Measurements from ENCODE around the gene SPDYE6. TPM values are rescaled to one million over a fixed set of nuclear protein-coding genes. Genes with fewer than 3 reads are reported as not detected.
"Not testable (repeated sequence)": the region's sequence is repeated elsewhere in the genome, so short reads cannot be mapped to it uniquely, and the experiment has no call there.

SPDYE6 gene
- not detected in 2 replicates for total RNA-seq (2014; rRNA removed; shearing (Covaris generic))

GRCh38 chr7:102356344-102356743 lies at the start of gene SPDYE6:
TSS of gene SPDYE6 (minus strand) at chr7:102356444. CDS start at chr7:102356023, 421 bp downstream.
- not testable (repeated sequence) for H3K4me3 ChIP-seq; H3K9me3 ChIP-seq (replicated peaks); H3K27me3 ChIP-seq (replicated peaks); H3K27ac ChIP-seq; H3K36me3 ChIP-seq; H3K4me1 ChIP-seq (replicated peaks); DNase-seq (ENCODE audit: low read depth in 1 of 2, low spot score in 2 of 2)

- DNase-seq (ENCODE audit: low read depth in 1 of 2, low spot score in 2 of 2); H3K27me3 ChIP-seq (replicated peaks); H3K9me3 ChIP-seq (replicated peaks); H3K27ac ChIP-seq; H3K4me1 ChIP-seq (replicated peaks); H3K4me3 ChIP-seq: not testable (repeated sequence)
- H3K36me3 ChIP-seq = peaks cover 100% of the 10 kb centered on the region
Measured at GRCh38 chr7:102404862-102405188, 48.6 kb upstream of the SPDYE6 start.

GRCh38 chr7:102404005-102404861 lies 48.0 kb upstream of the SPDYE6 start:
- Histone ChIP-seq H3K9me3 (replicated peaks) (no peaks in the 10 kb centered on the region), H3K27ac (no peak overlapping the region), H3K27me3 (replicated peaks) (no peaks in the 10 kb centered on the region), H3K4me3 (no peak overlapping the region), H3K36me3 (peaks cover 99% of the 10 kb centered on the region), H3K4me1 (replicated peaks) (no peaks in the 10 kb centered on the region)
- peak in 1 of 2 experiments; percentile 36 for DNase-seq (ENCODE audit: low read depth in 1 of 2, low spot score in 2 of 2)

- Histone ChIP-seq H3K27ac (no peak overlapping the region), H3K27me3 (replicated peaks) (no peaks in the 10 kb centered on the region), H3K4me3 (no peak overlapping the region), H3K9me3 (replicated peaks) (no peaks in the 10 kb centered on the region), H3K4me1 (replicated peaks) (no peaks in the 10 kb centered on the region), H3K36me3 (peaks cover 99% of the 10 kb centered on the region)
- no peak for DNase-seq (ENCODE audit: low read depth in 1 of 2, low spot score in 2 of 2)
Measured at GRCh38 chr7:102403563-102403962, 47.3 kb upstream of the SPDYE6 start.

GRCh38 chr7:102400360-102400759 lies 44.1 kb upstream of the SPDYE6 start:
- H3K4me1 ChIP-seq (replicated peaks) = peaks cover 9% of the 10 kb centered on the region
- no peak overlapping the region for H3K27ac ChIP-seq
- DNase-seq (ENCODE audit: low read depth in 1 of 2, low spot score in 2 of 2) = no peak
- no peaks in the 10 kb centered on the region for H3K9me3 ChIP-seq (replicated peaks)
- no peak overlapping the region for H3K4me3 ChIP-seq
- peaks cover 83% of the 10 kb centered on the region for H3K36me3 ChIP-seq
- no peaks in the 10 kb centered on the region for H3K27me3 ChIP-seq (replicated peaks)

- no peak overlapping the region for H3K27ac ChIP-seq
- peaks cover 74% of the 10 kb centered on the region for H3K36me3 ChIP-seq
- H3K27me3 ChIP-seq (replicated peaks) = no peaks in the 10 kb centered on the region
- H3K4me1 ChIP-seq (replicated peaks) = peaks cover 9% of the 10 kb centered on the region
- no peak overlapping the region for H3K4me3 ChIP-seq
- DNase-seq (ENCODE audit: low read depth in 1 of 2, low spot score in 2 of 2) = no peak
- H3K9me3 ChIP-seq (replicated peaks) = no peaks in the 10 kb centered on the region
Measured at GRCh38 chr7:102398543-102398942, 42.3 kb upstream of the SPDYE6 start.

GRCh38 chr7:102396710-102397019 lies 40.4 kb upstream of the SPDYE6 start:
- Histone ChIP-seq H3K36me3 (peaks cover 72% of the 10 kb centered on the region), H3K4me1 (replicated peaks) (peaks cover 9% of the 10 kb centered on the region), H3K27ac (peak overlapping the region; percentile 40), H3K9me3 (replicated peaks) (no peaks in the 10 kb centered on the region), H3K27me3 (replicated peaks) (no peaks in the 10 kb centered on the region), H3K4me3 (peak overlapping the region; percentile 61)
- DNase-seq (ENCODE audit: low read depth in 1 of 2, low spot score in 2 of 2) = no peak

GRCh38 chr7:102395873-102396709 lies 39.8 kb upstream of the SPDYE6 start, which contains the start of gene PRKRIP1:
TSS of gene PRKRIP1 (plus strand) at chr7:102396363. CDS start at chr7:102396412, 49 bp downstream.
- Histone ChIP-seq H3K36me3 (peaks cover 71% of the 10 kb centered on the region), H3K27ac (peak within 1 kb of the TSS; percentile 40), H3K4me1 (replicated peaks) (peaks cover 9% of the 10 kb centered on the region), H3K4me3 (peak within 1 kb of the TSS; percentile 61), H3K9me3 (replicated peaks) (no peaks in the 10 kb centered on the region), H3K27me3 (replicated peaks) (no peaks in the 10 kb centered on the region)
- DNase-seq (ENCODE audit: low read depth in 1 of 2, low spot score in 2 of 2) = peak; percentile 93 to 96

GRCh38 chr7:102395592-102395872 lies 39.3 kb upstream of the SPDYE6 start:
- peak overlapping the region; percentile 61 for H3K4me3 ChIP-seq
- peak overlapping the region; percentile 37 for H3K27ac ChIP-seq
- no peaks in the 10 kb centered on the region for H3K27me3 ChIP-seq (replicated peaks)
- no peak for DNase-seq (ENCODE audit: low read depth in 1 of 2, low spot score in 2 of 2)
- H3K4me1 ChIP-seq (replicated peaks) = peaks cover 13% of the 10 kb centered on the region
- H3K36me3 ChIP-seq = peaks cover 67% of the 10 kb centered on the region
- no peaks in the 10 kb centered on the region for H3K9me3 ChIP-seq (replicated peaks)

- no peak overlapping the region for H3K27ac ChIP-seq
- H3K27me3 ChIP-seq (replicated peaks) = no peaks in the 10 kb centered on the region
- no peaks in the 10 kb centered on the region for H3K9me3 ChIP-seq (replicated peaks)
- peaks cover 15% of the 10 kb centered on the region for H3K4me1 ChIP-seq (replicated peaks)
- no peak for DNase-seq (ENCODE audit: low read depth in 1 of 2, low spot score in 2 of 2)
- no peak overlapping the region for H3K4me3 ChIP-seq
- H3K36me3 ChIP-seq = peaks cover 59% of the 10 kb centered on the region
Measured at GRCh38 chr7:102393467-102393866, 37.2 kb upstream of the SPDYE6 start.

GRCh38 chr7:102392330-102392729 lies 36.1 kb upstream of the SPDYE6 start:
- H3K27ac ChIP-seq = no peak overlapping the region
- H3K4me3 ChIP-seq = no peak overlapping the region
- no peaks in the 10 kb centered on the region for H3K27me3 ChIP-seq (replicated peaks)
- DNase-seq (ENCODE audit: low read depth in 1 of 2, low spot score in 2 of 2) = no peak
- H3K9me3 ChIP-seq (replicated peaks) = no peaks in the 10 kb centered on the region
- H3K36me3 ChIP-seq = peaks cover 54% of the 10 kb centered on the region
- peaks cover 15% of the 10 kb centered on the region for H3K4me1 ChIP-seq (replicated peaks)

- Histone ChIP-seq H3K4me3 (no peak overlapping the region), H3K4me1 (replicated peaks) (peaks cover 10% of the 10 kb centered on the region), H3K36me3 (peaks cover 64% of the 10 kb centered on the region), H3K27ac (no peak overlapping the region), H3K9me3 (replicated peaks) (no peaks in the 10 kb centered on the region), H3K27me3 (replicated peaks) (no peaks in the 10 kb centered on the region)
- DNase-seq (ENCODE audit: low read depth in 1 of 2, low spot score in 2 of 2) = peak; percentile 78 to 89
Measured at GRCh38 chr7:102390697-102391484, 34.6 kb upstream of the SPDYE6 start.

- H3K4me1 ChIP-seq (replicated peaks) = peaks cover 6% of the 10 kb centered on the region
- no peak for DNase-seq (ENCODE audit: low read depth in 1 of 2, low spot score in 2 of 2)
- no peaks in the 10 kb centered on the region for H3K27me3 ChIP-seq (replicated peaks)
- peaks cover 65% of the 10 kb centered on the region for H3K36me3 ChIP-seq
- H3K27ac ChIP-seq = no peak overlapping the region
- no peak overlapping the region for H3K4me3 ChIP-seq
- no peaks in the 10 kb centered on the region for H3K9me3 ChIP-seq (replicated peaks)
Measured at GRCh38 chr7:102389810-102390209, 33.6 kb upstream of the SPDYE6 start.

GRCh38 chr7:102387064-102387463 lies 30.8 kb upstream of the SPDYE6 start:
- DNase-seq (ENCODE audit: low read depth in 1 of 2, low spot score in 2 of 2) = no peak
- Histone ChIP-seq H3K36me3 (peaks cover 65% of the 10 kb centered on the region), H3K9me3 (replicated peaks) (no peaks in the 10 kb centered on the region), H3K27ac (no peak overlapping the region), H3K4me3 (no peak overlapping the region), H3K27me3 (replicated peaks) (no peaks in the 10 kb centered on the region), H3K4me1 (replicated peaks) (peaks cover 6% of the 10 kb centered on the region)

Data from SJSA1 (cell line).